NCI-H446 (cell line): ENCODE results near the gene IFNLR1.

Experiments used
- DNase-seq, 2 experiments: peaks; one replicate each; lab custom pipeline; 2025; lab: John Stamatoyannopoulos, UW

IFNLR1 gene

GRCh38 chr1:24119859-24120756 lies 67.0 kb downstream of the IFNLR1 start:
- DNase-seq = no peak

GRCh38 chr1:24119489-24119858 lies 67.6 kb downstream of the IFNLR1 start:
- no peak for DNase-seq

- no peak for DNase-seq
Observed at GRCh38 chr1:24118410-24119242, 68.5 kb downstream of the IFNLR1 start.

- no peak for DNase-seq
Observed at GRCh38 chr1:24117722-24118409, 69.2 kb downstream of the IFNLR1 start.

GRCh38 chr1:24117132-24117531 lies 70.0 kb downstream of the IFNLR1 start:
- no peak for DNase-seq

GRCh38 chr1:24114753-24115152 lies 72.3 kb downstream of the IFNLR1 start:
- DNase-seq = no peak

- no peak for DNase-seq
Observed at GRCh38 chr1:24113641-24114033, 73.5 kb downstream of the IFNLR1 start.

GRCh38 chr1:24111996-24112779 lies 74.9 kb downstream of the IFNLR1 start, which contains the start of gene MYOM3:
Gene MYOM3 (minus strand): TSS chr1:24112135. CDS start chr1:24108636, 3,499 bp downstream.
- no peak for DNase-seq

- no peak for DNase-seq
Observed at GRCh38 chr1:24111262-24111995, 75.7 kb downstream of the IFNLR1 start.

GRCh38 chr1:24110642-24111261 lies 76.3 kb downstream of the IFNLR1 start:
- no peak for DNase-seq

GRCh38 chr1:24109686-24110475 lies 77.2 kb downstream of the IFNLR1 start:
- DNase-seq = no peak

GRCh38 chr1:24109166-24109483 lies 78.0 kb downstream of the IFNLR1 start:
- no peak for DNase-seq

- DNase-seq = no peak
Observed at GRCh38 chr1:24108334-24109165, 78.5 kb downstream of the IFNLR1 start.

GRCh38 chr1:24107462-24108138 lies 79.5 kb downstream of the IFNLR1 start:
- no peak for DNase-seq

GRCh38 chr1:24105368-24106160 lies 81.5 kb downstream of the IFNLR1 start:
- no peak for DNase-seq

- no peak for DNase-seq
Observed at GRCh38 chr1:24104854-24105253, 82.2 kb downstream of the IFNLR1 start.
